GM23338 (cell line): ENCODE measurements around the gene PRDM9. TPM values are rescaled to one million over a fixed set of nuclear protein-coding genes. Genes with fewer than 3 reads are reported as not detected.

Experiments used
- ATAC-seq: fragments of 200-7000 bp; cut with Tn5 transposase; 3 replicates; pipeline ENCODE4 v1.9.1; 2020
- DNase-seq: peaks from one replicate; pipeline ENCODE4 v3.0.0-alpha.2; 2015; ENCODE audit warnings: low spot score
- H2AFZ ChIP-seq: fragments of 200-600 bp; sonication (generic); 2 replicates; pipeline ENCODE4 v1.8.0; 2016; ENCODE audit warnings: antibody characterized with exemption, mild to moderate bottlenecking, moderate library complexity
- H3F3A ChIP-seq: fragments of 200-600 bp; sonication (generic); replicated peaks from 2 replicates; pipeline ENCODE4 v1.8.0; 2017; ENCODE audit warnings: antibody characterized with exemption, mixed run types, low read depth
- H3K27ac ChIP-seq: fragments of 200-600 bp; sonication (generic); 2 replicates; pipeline ENCODE4 v1.6.1; 2016; ENCODE audit warnings: low read depth
- H3K27me3 ChIP-seq: fragments of 200-600 bp; sonication (generic); 2 replicates; pipeline ENCODE4 v1.8.0; 2016; ENCODE audit warnings: mild to moderate bottlenecking, mixed run types, moderate library complexity; ENCODE audit not compliant: insufficient read depth
- H3K36me3 ChIP-seq: fragments of 200-600 bp; sonication (generic); 2 replicates; pipeline ENCODE4 v1.8.0; 2016; ENCODE audit warnings: mild to moderate bottlenecking; ENCODE audit not compliant: insufficient read depth
- H3K4me1 ChIP-seq: fragments of 200-600 bp; sonication (generic); 2 replicates; pipeline ENCODE4 v1.8.0; 2016; ENCODE audit warnings: mild to moderate bottlenecking, moderate library complexity; ENCODE audit not compliant: insufficient read depth
- H3K4me2 ChIP-seq: fragments of 200-600 bp; sonication (generic); 2 replicates; pipeline ENCODE4 v1.7.1; 2017; ENCODE audit warnings: mixed run types
- H3K4me3 ChIP-seq: fragments of 200-600 bp; sonication (generic); 2 replicates; pipeline ENCODE4 v1.6.1; 2016; ENCODE audit warnings: mixed run types
- H3K79me2 ChIP-seq: fragments of 200-600 bp; sonication (generic); replicated peaks from 2 replicates; pipeline ENCODE4 v1.8.0; 2017; ENCODE audit warnings: mild to moderate bottlenecking; ENCODE audit not compliant: insufficient read depth
- H3K9me2 ChIP-seq: fragments of 200-600 bp; sonication (generic); 2 replicates; pipeline ENCODE4 v1.8.0; 2017; ENCODE audit not compliant: insufficient read depth
- H4K20me1 ChIP-seq: fragments of 200-600 bp; sonication (generic); replicated peaks from 2 replicates; pipeline ENCODE4 v1.8.0; 2017; ENCODE audit warnings: mild to moderate bottlenecking; ENCODE audit not compliant: insufficient read depth
- H3K27ac Mint-ChIP-seq: 2 replicates; pipeline ENCODE4 v1.8.0; 2020; ENCODE audit warnings: inconsistent platforms, mild to moderate bottlenecking, moderate library complexity, mixed read lengths
- H3K27me3 Mint-ChIP-seq: 3 replicates; pipeline ENCODE4 v1.8.0; 2022; ENCODE audit warnings: low read depth, mild to moderate bottlenecking, moderate library complexity, mixed read lengths, inconsistent platforms; ENCODE audit not compliant: insufficient read depth, poor library complexity
- H3K36me3 Mint-ChIP-seq: 3 replicates; pipeline ENCODE4 v1.8.0; 2021; ENCODE audit warnings: low read depth, mild to moderate bottlenecking, inconsistent platforms, moderate library complexity, mixed read lengths
- H3K4me1 Mint-ChIP-seq: 3 replicates; pipeline ENCODE4 v1.8.0; 2020; ENCODE audit warnings: mild to moderate bottlenecking, inconsistent platforms, mixed read lengths
- H3K4me3 Mint-ChIP-seq: 3 replicates; pipeline ENCODE4 v1.8.0; 2021; ENCODE audit warnings: moderate library complexity, mild to moderate bottlenecking, inconsistent platforms, mixed read lengths
- H3K9me3 Mint-ChIP-seq: 3 replicates; pipeline ENCODE4 v1.8.0; 2020; ENCODE audit warnings: moderate library complexity, mild to moderate bottlenecking, inconsistent platforms, mixed read lengths
- CREB1 ChIP-seq: fragments of 250-450 bp; sonication (Bioruptor Pico); IDR thresholded peaks from 2 replicates; pipeline ENCODE4 v1.5.0; 2020; ENCODE audit warnings: low read depth, mild to moderate bottlenecking, moderate library complexity
- EZH2 ChIP-seq: fragments of 200-600 bp; sonication (generic); IDR thresholded peaks from one replicate; pipeline ENCODE4 v1.8.0; 2017; ENCODE audit warnings: antibody characterized with exemption, mild to moderate bottlenecking, low read depth; ENCODE audit not compliant: unreplicated experiment
- EZH2phosphoT487 ChIP-seq: fragments of 200-600 bp; sonication (generic); IDR thresholded peaks from one replicate; pipeline ENCODE4 v1.8.1; 2018; ENCODE audit warnings: antibody characterized with exemption; ENCODE audit not compliant: unreplicated experiment
- JUNB ChIP-seq: IDR thresholded peaks from one replicate; pipeline ENCODE4 v1.6.1; 2016; ENCODE audit warnings: antibody characterized with exemption; ENCODE audit not compliant: unreplicated experiment
- NANOG ChIP-seq: IDR thresholded peaks from 2 replicates; pipeline ENCODE4 v1.6.1; 2016; ENCODE audit warnings: antibody characterized with exemption, borderline replicate concordance
- POLR2AphosphoS5 ChIP-seq: IDR thresholded peaks from 2 replicates; pipeline ENCODE4 v1.6.1; 2016; ENCODE audit warnings: antibody characterized with exemption, low read depth
- STAT1 ChIP-seq: IDR thresholded peaks from one replicate; pipeline ENCODE4 v1.6.1; 2016; ENCODE audit warnings: antibody characterized with exemption; ENCODE audit not compliant: unreplicated experiment
- ZNF114 ChIP-seq: fragments of 250-450 bp; sonication (Bioruptor Pico); IDR thresholded peaks from 2 replicates; pipeline ENCODE4 v1.5.0; 2020; ENCODE audit warnings: mild to moderate bottlenecking, moderate library complexity
- ZNF331 ChIP-seq: fragments of 250-450 bp; sonication (Bioruptor Pico); IDR thresholded peaks from 2 replicates; pipeline ENCODE4 v1.5.0; 2020; ENCODE audit warnings: low read depth, mild to moderate bottlenecking, moderate library complexity
- ZNF462 ChIP-seq: fragments of 250-450 bp; sonication (Bioruptor Pico); IDR thresholded peaks from 2 replicates; pipeline ENCODE4 v1.5.0; 2020; ENCODE audit warnings: mild to moderate bottlenecking, moderate library complexity
- polyA plus RNA-seq: library from polyadenylated mRNA; unstranded; fragments of >200 nt; fragmentation: Nextera tagmentation; extraction: Ambion mirVana; gene quantifications from 2 replicates; pipeline ENCODE4 v1.2.1, GENCODE V29; 2016
- total RNA-seq: library from RNA; depleted of rRNA; stranded (reverse); fragments of >200 nt; shearing (Covaris generic); gene quantifications from 2 replicates; pipeline ENCODE4 v1.2.3, GENCODE V29; 2014
- TF ChIP-seq, protein P1 (sequence below): IDR thresholded peaks from one replicate; pipeline ENCODE4 v1.6.1; 2018; ENCODE audit warnings: antibody characterized with exemption; ENCODE audit not compliant: unreplicated experiment
- TF ChIP-seq, protein P2 (sequence below), 2 experiments: fragments of 200-600 bp in 1 of 2; sonication (generic) in 1 of 2; conservative IDR thresholded peaks; 2 replicates each; pipeline versions ENCODE4 v1.5.1 to v1.6.1; 2016 to 2017; ENCODE audit warnings: antibody characterized with exemption in 2 of 2, low read depth in 2 of 2, mild to moderate bottlenecking in 2 of 2, moderate library complexity in 1 of 2
- TF ChIP-seq, protein P3 (sequence below): IDR thresholded peaks from 2 replicates; pipeline ENCODE4 v1.6.1; 2016; ENCODE audit warnings: antibody characterized with exemption

PRDM9 gene
- total and polyA plus RNA-seq, 2 experiments from 2014 or later, result not detected

GRCh38 chr5:23484096-23484495 is 23.3 kb upstream of the PRDM9 start:
- no peaks in the 10 kb centered on the region for H3K79me2 ChIP-seq
- no peak overlapping the region for H3K4me2 ChIP-seq
- H2AFZ ChIP-seq, result no peak overlapping the region
- H4K20me1 ChIP-seq, result no peaks in the 10 kb centered on the region
- no peak overlapping the region for H3K4me3 Mint-ChIP-seq
- H3K27me3 Mint-ChIP-seq, result no peaks in the 10 kb centered on the region
- no peaks in the 10 kb centered on the region for H3K4me1 Mint-ChIP-seq
- ATAC-seq (no peak), DNase-seq (no peak)
- peaks cover 11% of the 10 kb centered on the region; the same call in 2 of the 3 replicates for H3K9me3 Mint-ChIP-seq
- H3F3A ChIP-seq, result no peaks in the 10 kb centered on the region
- H3K36me3 Mint-ChIP-seq, result peaks cover 4% of the 10 kb centered on the region; the same call in 1 of the 3 replicates
- no peaks in the 10 kb centered on the region for H3K4me1 ChIP-seq
- H3K4me3 ChIP-seq, result no peak overlapping the region
- no peak overlapping the region for H3K27ac ChIP-seq
- H3K27me3 ChIP-seq, result no peaks in the 10 kb centered on the region
- TF ChIP-seq, protein P1, sequence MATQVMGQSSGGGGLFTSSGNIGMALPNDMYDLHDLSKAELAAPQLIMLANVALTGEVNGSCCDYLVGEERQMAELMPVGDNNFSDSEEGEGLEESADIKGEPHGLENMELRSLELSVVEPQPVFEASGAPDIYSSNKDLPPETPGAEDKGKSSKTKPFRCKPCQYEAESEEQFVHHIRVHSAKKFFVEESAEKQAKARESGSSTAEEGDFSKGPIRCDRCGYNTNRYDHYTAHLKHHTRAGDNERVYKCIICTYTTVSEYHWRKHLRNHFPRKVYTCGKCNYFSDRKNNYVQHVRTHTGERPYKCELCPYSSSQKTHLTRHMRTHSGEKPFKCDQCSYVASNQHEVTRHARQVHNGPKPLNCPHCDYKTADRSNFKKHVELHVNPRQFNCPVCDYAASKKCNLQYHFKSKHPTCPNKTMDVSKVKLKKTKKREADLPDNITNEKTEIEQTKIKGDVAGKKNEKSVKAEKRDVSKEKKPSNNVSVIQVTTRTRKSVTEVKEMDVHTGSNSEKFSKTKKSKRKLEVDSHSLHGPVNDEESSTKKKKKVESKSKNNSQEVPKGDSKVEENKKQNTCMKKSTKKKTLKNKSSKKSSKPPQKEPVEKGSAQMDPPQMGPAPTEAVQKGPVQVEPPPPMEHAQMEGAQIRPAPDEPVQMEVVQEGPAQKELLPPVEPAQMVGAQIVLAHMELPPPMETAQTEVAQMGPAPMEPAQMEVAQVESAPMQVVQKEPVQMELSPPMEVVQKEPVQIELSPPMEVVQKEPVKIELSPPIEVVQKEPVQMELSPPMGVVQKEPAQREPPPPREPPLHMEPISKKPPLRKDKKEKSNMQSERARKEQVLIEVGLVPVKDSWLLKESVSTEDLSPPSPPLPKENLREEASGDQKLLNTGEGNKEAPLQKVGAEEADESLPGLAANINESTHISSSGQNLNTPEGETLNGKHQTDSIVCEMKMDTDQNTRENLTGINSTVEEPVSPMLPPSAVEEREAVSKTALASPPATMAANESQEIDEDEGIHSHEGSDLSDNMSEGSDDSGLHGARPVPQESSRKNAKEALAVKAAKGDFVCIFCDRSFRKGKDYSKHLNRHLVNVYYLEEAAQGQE, result no peak
- TF ChIP-seq ZNF331 (CRISPR knock-in tag) (no peak), EZH2 (no peak), CREB1 (CRISPR knock-in tag) (no peak), POLR2AphosphoS5 (no peak), EZH2phosphoT487 (no peak), JUNB (no peak), ZNF462 (CRISPR knock-in tag) (no peak), NANOG (no peak), ZNF114 (CRISPR knock-in tag) (no peak), STAT1 (no peak)
- TF ChIP-seq, protein P2, sequence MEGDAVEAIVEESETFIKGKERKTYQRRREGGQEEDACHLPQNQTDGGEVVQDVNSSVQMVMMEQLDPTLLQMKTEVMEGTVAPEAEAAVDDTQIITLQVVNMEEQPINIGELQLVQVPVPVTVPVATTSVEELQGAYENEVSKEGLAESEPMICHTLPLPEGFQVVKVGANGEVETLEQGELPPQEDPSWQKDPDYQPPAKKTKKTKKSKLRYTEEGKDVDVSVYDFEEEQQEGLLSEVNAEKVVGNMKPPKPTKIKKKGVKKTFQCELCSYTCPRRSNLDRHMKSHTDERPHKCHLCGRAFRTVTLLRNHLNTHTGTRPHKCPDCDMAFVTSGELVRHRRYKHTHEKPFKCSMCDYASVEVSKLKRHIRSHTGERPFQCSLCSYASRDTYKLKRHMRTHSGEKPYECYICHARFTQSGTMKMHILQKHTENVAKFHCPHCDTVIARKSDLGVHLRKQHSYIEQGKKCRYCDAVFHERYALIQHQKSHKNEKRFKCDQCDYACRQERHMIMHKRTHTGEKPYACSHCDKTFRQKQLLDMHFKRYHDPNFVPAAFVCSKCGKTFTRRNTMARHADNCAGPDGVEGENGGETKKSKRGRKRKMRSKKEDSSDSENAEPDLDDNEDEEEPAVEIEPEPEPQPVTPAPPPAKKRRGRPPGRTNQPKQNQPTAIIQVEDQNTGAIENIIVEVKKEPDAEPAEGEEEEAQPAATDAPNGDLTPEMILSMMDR (conservative IDR thresholded peaks at IDR 0.05; ENCODE audit: low read depth in 2 of 2), result no peak
- TF ChIP-seq, protein P3, sequence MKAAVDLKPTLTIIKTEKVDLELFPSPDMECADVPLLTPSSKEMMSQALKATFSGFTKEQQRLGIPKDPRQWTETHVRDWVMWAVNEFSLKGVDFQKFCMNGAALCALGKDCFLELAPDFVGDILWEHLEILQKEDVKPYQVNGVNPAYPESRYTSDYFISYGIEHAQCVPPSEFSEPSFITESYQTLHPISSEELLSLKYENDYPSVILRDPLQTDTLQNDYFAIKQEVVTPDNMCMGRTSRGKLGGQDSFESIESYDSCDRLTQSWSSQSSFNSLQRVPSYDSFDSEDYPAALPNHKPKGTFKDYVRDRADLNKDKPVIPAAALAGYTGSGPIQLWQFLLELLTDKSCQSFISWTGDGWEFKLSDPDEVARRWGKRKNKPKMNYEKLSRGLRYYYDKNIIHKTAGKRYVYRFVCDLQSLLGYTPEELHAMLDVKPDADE, result no peak
- no peak overlapping the region for H3K27ac Mint-ChIP-seq
- no peaks in the 10 kb centered on the region for H3K9me2 ChIP-seq
- no peaks in the 10 kb centered on the region for H3K36me3 ChIP-seq
